ENCODE measurements around the gene ERICH6B.

The ERICH6B gene

DNA sequence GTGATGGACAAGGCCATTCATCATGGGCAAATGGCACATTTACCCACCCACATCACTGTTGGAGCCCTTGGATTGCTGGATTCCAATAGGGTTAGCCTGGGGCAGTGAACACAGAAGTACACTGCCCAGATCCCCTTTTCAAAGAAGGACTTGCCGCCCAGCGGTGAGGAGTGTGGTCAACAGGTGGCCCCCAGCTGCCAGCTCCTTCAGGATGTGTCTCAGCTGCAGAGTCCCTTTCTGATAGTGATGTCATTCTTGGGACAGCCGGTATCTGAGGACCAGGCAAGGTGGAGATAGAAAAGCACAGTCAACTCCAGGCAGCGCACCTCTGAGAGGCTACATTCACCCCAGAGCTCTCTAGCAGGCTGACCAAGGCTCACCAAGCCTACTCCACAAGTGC lies 16.9 kb downstream of the ERICH6B start:
- no peak for DNase-seq

DNA sequence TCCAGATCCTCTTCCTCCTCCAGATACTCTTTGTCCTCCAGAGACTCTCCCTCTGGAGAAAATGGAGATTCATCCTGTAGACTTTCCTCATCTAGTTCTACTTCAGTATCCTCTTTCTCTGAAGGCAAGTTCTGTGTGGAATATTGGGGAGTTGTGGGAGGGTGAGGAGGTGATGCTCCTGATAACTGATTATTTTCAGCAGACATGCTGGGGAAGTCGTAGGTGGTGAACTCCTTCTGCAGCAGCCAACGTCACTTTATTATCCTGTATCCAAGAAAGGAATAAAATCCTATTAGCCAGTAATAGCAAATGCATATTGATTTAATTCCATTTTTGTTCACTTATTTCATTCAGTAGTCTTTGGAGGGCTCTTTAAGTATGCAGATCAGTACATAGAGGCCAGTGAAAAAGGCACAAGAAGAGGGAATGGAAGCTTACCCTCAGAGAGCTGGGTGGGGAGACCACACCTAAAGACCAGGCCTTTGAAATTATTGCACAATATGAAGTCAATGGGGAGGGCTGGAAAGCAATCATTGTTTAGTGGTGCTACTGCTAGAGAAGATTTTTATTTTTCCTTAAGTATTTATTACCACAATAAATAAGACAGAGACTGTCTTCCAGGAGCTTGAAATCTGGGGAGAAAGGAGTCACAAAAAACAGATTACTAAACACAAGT lies 18.6 kb downstream of the ERICH6B start:
- DNase-seq: no peak

GRCh38 chr13:45595965-45596364 lies 19.6 kb downstream of the ERICH6B start:
- no peak for DNase-seq

DNA sequence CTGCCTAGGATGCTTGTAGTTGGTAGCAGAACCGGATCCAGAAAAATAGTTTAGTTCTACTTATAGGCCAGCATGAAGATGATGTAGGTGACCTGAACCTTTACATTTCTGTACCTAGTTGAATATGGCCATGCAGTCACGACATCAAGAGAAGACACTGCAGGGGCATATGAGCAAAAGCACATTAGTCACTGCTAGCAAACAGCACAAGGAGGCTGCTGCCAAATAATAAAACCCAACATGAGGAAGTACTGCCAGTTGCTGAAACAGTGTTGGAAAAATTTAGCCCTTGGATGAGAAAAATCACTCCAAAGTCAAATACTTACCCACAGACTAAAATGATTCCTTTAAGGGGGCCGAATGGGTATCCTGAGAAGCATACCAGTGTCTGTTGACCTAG lies 20.8 kb downstream of the ERICH6B start:
- DNase-seq: no peak

DNA sequence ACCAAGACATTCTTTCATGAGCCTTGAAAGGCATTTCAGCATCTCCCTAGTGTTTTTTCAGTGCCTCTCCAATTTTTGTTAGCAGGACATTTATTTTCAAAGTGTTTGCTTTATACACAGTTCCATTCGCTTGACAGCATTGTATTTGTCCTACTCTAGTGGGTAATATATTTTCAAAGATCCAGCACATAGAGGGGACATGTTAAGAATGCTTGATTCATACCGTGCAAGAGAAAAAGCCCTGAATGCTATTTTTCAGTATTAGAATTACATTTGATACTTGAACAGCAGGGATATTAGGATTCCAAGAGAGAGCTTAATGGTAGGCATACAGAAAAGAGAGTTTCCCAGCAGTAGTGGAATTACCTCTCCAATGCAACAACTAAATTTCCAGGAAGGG lies 21.3 kb downstream of the ERICH6B start:
- DNase-seq: no peak

DNA sequence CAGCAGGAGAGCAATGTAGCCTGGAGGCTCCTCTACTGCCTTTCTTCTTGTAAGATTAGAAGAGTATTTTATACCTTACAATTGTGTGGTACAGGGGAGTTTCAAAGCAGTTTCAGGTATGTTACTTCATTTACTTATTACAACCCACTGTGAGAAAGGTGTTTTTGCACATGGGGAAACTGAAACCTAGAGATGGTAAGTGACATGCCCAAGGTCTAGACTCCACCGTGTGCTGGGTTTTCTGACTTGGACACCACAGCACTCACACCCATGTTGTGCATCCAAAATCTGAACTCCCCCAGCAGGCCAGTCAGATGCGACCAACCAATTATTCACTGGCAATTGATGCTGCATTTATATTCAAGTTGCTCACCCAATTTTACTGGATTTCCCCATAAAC lies 22.8 kb downstream of the ERICH6B start:
- no peak for DNase-seq

GRCh38 chr13:45590066-45590465 lies 25.5 kb downstream of the ERICH6B start:
- no peak for DNase-seq

GRCh38 chr13:45587897-45588296 lies 27.6 kb downstream of the ERICH6B start:
- DNase-seq: no peak

DNA sequence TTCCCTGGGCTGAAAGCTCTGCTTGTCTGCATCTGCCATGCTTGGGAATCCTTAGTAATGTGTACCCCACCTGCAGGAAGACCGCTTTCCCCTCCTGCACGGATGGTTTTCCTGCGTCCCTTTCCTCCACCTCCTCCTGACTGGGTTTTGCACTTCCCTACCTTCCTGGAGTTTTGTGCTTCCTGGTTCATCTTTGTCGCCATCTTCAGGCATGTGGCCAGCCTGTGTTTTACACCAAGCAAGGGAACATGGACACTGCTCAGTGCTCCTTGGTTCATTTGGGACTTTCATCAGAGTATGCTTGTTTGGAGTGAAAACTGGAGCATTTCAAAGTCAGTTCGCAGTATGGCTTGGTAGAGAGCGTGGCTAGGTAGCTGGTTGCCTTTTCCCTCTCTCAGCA lies 30.7 kb downstream of the ERICH6B start:
- no peak for DNase-seq

DNA sequence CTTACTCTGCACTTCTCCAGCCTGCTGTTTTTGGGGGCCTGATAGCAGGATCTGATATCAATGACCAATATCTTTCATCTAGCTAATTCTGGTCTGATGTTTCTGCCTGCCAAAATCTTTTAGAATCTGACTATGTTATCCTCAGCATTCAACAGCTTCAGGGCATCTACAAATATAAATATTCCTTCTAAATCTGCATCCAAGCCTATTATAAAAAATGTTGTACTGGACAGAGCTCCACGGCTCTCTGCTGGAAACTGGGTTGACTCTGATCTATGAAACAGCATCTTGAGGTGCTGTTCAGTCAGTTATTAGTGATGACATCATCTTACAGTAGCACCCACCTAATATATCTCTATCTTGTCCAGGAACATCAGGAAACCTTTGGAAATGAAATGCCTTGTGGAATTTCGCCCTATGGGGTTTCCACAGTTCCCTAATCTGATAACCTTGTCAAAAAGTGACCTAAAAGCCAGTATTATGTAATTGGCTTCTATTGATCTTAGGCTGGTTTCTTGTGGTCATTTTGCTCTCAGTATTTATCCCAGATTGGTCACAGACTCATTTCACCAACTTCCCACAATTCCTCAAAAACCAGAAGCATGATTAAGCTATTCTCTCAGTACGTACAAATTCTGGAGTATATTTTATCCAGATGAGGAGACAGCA lies 33.0 kb downstream of the ERICH6B start:
- no peak for DNase-seq

DNA sequence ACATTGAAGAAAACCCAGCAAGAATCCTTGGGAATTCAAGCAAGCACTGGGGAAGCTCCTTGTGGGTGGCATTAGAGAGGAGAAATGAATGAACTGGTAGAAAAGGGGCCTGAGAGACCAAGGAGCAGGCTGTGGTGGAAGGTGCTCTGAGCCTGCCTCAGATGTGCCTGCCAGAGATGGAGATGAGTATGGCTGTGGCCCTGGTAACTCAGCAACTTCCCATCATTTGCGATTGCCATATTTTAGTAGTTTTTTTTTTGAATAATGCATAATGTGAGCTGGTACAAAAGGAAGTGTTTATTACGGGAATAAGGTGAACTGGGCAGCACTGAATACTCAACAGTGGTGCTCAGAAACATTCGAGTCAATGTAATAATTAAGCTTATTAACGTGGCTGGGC lies 39.1 kb downstream of the ERICH6B start:
- DNase-seq: no peak

DNA sequence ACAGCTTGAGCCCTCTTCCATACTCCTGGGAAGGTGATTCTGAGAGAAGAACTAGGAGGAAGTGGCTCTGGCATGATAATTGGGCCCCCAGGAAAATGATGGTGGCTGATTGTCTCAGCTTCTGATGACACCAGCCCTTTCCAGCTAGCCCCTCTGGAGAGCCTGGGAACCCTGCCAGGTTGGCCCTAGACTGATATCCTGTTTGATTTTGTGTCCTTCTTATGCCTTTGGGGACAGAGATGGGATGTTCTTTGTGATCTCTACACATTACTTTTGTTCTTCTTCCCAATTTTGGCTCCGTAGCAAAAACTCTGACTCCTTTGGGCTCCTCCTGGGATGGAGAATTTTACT lies 39.7 kb downstream of the ERICH6B start:
- DNase-seq: no peak

- no peak for DNase-seq
Measured at GRCh38 chr13:45575146-45575829, 40.3 kb downstream of the ERICH6B start.

- no peak for DNase-seq
Measured at GRCh38 chr13:45565331-45565730, 50.2 kb downstream of the ERICH6B start.

DNA sequence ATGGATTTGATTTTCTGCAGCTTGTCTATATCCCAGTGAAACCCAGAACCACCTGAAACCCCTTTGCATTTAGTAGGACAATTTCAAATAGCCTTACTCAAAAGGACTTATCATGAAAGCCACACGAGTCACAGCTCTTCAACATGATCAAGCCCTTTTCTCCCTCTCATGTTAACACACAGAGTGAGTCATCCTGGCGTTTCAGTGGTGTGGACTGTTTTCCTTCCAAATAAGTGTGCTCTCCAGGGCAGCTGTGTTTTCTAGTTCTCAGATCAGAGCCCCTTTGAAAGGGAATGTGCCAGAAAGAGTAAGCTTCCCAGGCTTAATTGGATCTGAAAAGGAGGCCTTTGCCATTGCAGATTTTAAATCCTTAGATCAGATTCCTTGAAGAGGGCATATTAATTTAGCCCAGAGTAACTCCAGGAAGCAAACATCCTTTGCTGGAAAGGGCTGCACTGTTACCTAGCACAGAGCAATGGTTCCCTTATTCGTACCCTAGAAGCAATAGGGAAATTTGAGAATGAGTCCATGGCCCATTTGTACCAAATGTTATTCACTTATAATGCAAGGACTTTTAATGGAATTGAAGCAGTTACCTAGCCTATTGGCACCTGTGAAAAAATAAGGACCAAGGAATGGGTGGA lies 51.3 kb downstream of the ERICH6B start:
- DNase-seq: no peak

DNA sequence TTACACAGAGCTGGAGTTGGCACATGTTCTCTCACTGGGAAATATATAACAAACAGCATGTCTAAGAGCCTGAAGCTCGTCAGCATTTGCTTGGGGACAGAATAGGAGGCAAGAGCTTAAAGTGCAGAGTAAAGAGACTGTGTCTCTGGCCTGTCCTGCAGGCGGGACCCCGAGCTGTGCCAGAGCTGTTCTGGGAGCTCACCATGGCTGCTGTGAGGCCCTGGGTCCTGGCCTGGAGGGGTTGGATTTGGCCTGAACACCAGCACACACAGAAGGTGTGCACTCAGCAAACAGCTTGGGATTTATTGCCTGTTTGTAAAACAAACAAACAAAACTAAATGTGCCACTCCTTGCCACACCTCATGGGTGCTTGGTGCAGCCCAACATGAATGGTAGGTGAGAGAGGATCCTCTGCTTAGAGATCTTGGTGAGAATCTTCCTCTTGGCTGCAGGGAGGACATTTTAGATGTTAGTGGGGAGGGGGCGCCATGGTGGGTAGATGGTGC lies 60.9 kb downstream of the ERICH6B start:
- DNase-seq: no peak

GRCh38 chr13:45548281-45548680 lies 67.3 kb downstream of the ERICH6B start:
- DNase-seq: no peak

- DNase-seq: no peak
Measured at GRCh38 chr13:45546410-45546765, 69.2 kb downstream of the ERICH6B start.

DNA sequence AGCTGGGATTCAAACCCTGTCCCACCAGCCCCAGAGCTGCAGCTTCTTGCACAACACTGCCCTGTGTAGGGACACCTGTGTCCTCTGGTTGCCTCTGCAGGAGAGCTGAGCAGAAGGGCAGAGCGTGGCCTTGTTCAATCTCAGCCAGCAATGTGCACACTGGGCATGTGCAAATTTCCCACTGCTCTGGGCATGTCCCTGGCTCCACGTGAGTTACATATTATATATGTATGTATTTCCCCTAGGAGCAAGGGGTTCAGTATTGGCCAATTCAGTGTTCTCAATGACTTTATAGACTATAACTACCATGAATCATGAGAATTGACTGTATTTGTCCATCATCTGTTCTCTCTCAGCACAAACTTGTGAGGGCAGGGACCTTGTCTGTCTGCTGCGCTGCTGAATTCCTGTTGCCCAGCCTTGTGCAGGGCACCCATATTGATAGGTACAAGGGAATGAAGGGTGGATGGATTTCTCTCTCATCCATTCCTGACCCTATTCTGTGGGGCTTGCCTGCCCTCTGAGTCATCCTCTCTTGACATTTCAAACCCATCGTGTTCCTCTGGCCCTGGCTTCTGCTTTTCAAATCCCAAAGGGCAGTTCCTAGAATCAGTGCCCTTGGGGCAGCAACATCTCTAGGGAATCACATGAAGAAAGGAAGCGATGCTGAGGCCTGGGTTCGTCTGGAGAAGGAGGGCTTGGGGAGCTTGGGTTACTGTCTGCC lies 69.7 kb downstream of the ERICH6B start:
- DNase-seq: no peak

DNA sequence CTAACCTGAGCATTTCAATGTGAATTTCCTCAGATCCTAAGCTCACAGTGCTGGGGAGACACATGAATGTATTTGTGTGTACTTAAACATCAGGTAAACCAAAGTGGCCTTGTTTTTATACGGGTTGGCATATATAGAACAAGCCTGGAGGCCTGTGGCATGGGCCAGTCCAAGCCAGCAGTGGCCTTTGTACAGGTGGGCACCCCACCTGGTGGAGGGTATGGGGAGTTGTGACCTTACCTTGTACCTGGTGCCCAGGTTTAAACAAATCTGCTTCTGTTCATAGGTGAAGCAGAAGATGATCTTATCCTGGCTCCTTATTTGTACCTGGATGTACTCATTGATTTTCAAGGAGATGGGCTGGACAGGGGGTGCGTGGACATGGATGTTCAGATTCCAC lies 71.0 kb downstream of the ERICH6B start:
- DNase-seq: no peak

- DNase-seq: no peak
Measured at GRCh38 chr13:45542878-45543277, 72.7 kb downstream of the ERICH6B start.

- no peak for DNase-seq
Measured at GRCh38 chr13:45542391-45542790, 73.1 kb downstream of the ERICH6B start.

GRCh38 chr13:45541806-45542205 lies 73.7 kb downstream of the ERICH6B start:
- DNase-seq: no peak
